Astrocyte of the spinal cord (primary cell): ENCODE results near the gene TRIP10.

Experiments used
- DNase-seq: peaks from one replicate; pipeline ENCODE4 v3.0.0; 2011; ENCODE audit warnings: low read depth, low spot score
- H3K4me3 ChIP-seq: 2 replicates; pipeline ENCODE4 v1.5.1; 2011; ENCODE audit warnings: low read depth, mild to moderate bottlenecking, low read length, moderate library complexity
- CTCF ChIP-seq: IDR thresholded peaks from 2 replicates; pipeline ENCODE4 v1.5.1; 2012; ENCODE audit warnings: low read depth, mild to moderate bottlenecking, low read length, inconsistent platforms
- in situ Hi-C: cut with HindIII; loops from 2 replicates; pipeline ENCODE4 v1.10.0; 2017; ENCODE audit warnings: low sequenced_read_pairs

The TRIP10 gene

GRCh38 chr19:6716610-6716970, 22.9 kb upstream of the TRIP10 start:
- no peak for TF ChIP-seq CTCF
- DNase-seq = no peak
- in situ Hi-C loops = no loop called here

GRCh38 chr19:6717036-6717435, 22.4 kb upstream of the TRIP10 start:
- DNase-seq = no peak
- H3K4me3 ChIP-seq = no peak overlapping the region
- in situ Hi-C loops = no loop called here
- TF ChIP-seq CTCF = no peak

More at GRCh38 chr19:6716610-6716970, 22.9 kb upstream of the TRIP10 start:
- H3K4me3 ChIP-seq = no peak overlapping the region

- DNase-seq = no peak
- in situ Hi-C loops = no loop called here
These were observed 22.0 kb upstream of the TRIP10 start for GRCh38 chr19:6717441-6717971.

GRCh38 chr19:6718111-6718740, 21.3 kb upstream of the TRIP10 start:
- no peak for TF ChIP-seq CTCF
- DNase-seq = no peak

More at GRCh38 chr19:6717441-6717971, 22.0 kb upstream of the TRIP10 start:
- no peak for TF ChIP-seq CTCF
- H3K4me3 ChIP-seq = no peak overlapping the region

GRCh38 chr19:6718741-6719539, 20.5 kb upstream of the TRIP10 start:
- no peak overlapping the region for H3K4me3 ChIP-seq
- DNase-seq = no peak
- in situ Hi-C loops = no loop called here
- TF ChIP-seq CTCF = no peak

More at GRCh38 chr19:6718111-6718740, 21.3 kb upstream of the TRIP10 start:
- no peak overlapping the region for H3K4me3 ChIP-seq
- in situ Hi-C loops = no loop called here

- no peak for TF ChIP-seq CTCF
- H3K4me3 ChIP-seq = no peak overlapping the region
- no peak for DNase-seq
- in situ Hi-C loops = no loop called here
These were observed 20.0 kb upstream of the TRIP10 start for GRCh38 chr19:6719540-6719861.
